ENCODE data around the gene STX10. TPM values are rescaled to one million over a fixed set of nuclear protein-coding genes. Genes with fewer than 3 reads are reported as not detected.

The STX10 gene
- total and polyA plus RNA-seq, 10 donors = 43.8 to 98.0 (median 67.6) TPM

DNA sequence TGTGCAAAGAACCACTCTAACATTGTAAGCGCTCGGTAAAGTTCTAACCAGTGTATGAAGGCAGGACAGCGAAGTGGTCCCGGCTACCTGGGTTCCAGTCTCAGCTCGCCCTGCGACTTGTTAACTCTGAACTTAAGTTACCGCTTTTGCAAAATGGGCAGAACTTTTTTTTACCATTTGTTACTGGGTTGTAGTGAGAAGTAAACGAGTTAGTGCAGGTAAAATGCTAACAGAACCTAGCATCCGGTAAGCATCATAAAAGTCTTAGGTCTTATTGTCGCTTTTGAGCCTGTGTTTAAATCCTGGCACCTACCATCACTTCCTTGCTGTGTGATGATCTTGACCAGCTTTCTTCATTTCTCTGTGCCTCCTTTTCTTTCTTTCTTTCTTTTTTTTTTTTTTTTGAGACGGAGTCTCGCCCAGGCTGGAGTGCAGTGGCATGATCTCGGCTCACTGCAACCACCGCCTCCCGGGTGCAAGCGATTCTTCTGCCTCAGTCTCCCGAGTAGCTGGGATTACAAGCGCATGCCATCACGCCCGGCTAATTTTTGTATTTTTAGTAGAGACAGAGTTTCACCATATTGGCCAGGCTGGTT, 32.9 kb downstream of the STX10 start:
- intact Hi-C loops (cut with DNase I; ENCODE audit: low total_unique reads) = no loop called here
- peak overlapping the region; percentile 71 to 88 (median 82) for H3K27ac ChIP-seq
- H3K9me3 ChIP-seq = no peaks in the 10 kb centered on the region
- H3K36me3 ChIP-seq = peaks cover 0 to 47% (median 17%) of the 10 kb centered on the region in 6 donors
- peaks cover 22 to 76% (median 60%) of the 10 kb centered on the region in 6 donors for H3K4me1 ChIP-seq
- H3K27me3 ChIP-seq (replicated peaks in 1 of 7) = no peaks in the 10 kb centered on the region
- WGBS, 5 donors = 12 to 26% (median 14%) methylated on average over 20 of the region's 20 CpGs
- DNase-seq = no peak
- TF ChIP-seq POLR2AphosphoS5 (IDR thresholded peaks at IDR 0.05) (no peak), CTCF (IDR thresholded peaks at IDR 0.05 in 8 of 11, conservative IDR thresholded peaks at IDR 0.05 in 3 of 11) (no peak)
- peak overlapping the region; percentile 81 to 100 (median 97) for H3K4me3 ChIP-seq

GRCh38 chr19:13116282-13117175, 33.6 kb downstream of the STX10 start, which contains the start of gene TRMT1:
TRMT1 (minus strand) TSS chr19:13116740; CDS start chr19:13116399, 341 bp downstream.
- Histone ChIP-seq H3K4me3 (peak within 1 kb of the TSS; percentile 81 to 100 (median 97)), H3K36me3 (peaks cover 0 to 48% (median 18%) of the 10 kb centered on the region in 6 donors), H3K27ac (peak within 1 kb of the TSS; percentile 71 to 88 (median 82)), H3K9me3 (no peaks in the 10 kb centered on the region), H3K27me3 (replicated peaks in 1 of 7) (no peaks in the 10 kb centered on the region), H3K4me1 (peaks cover 22 to 69% (median 53%) of the 10 kb centered on the region in 6 donors)
- WGBS, 5 donors = 0 to 1% (median 0%) methylated on average over 42 to 51 of the region's 51 CpGs
- no peak for TF ChIP-seq POLR2A (IDR thresholded peaks at IDR 0.05)
- TF ChIP-seq POLR2AphosphoS5 (IDR thresholded peaks at IDR 0.05) = peak; percentile 86 to 92 (median 89)
- intact Hi-C loops (cut with DNase I; ENCODE audit: low total_unique reads) = no loop called here
- peak; percentile 95 for DNase-seq

- peak overlapping the region; percentile 71 to 88 (median 82) for H3K27ac ChIP-seq
- DNase-seq = no peak
- no peaks in the 10 kb centered on the region for H3K27me3 ChIP-seq (replicated peaks in 1 of 7)
- intact Hi-C loops (cut with DNase I; ENCODE audit: low total_unique reads) = no loop called here
- WGBS, 5 donors = 0 to 5% (median 3%) methylated on average over 7 to 18 of the region's 18 CpGs
- H3K9me3 ChIP-seq = no peaks in the 10 kb centered on the region
- TF ChIP-seq CTCF (IDR thresholded peaks at IDR 0.05 in 8 of 11, conservative IDR thresholded peaks at IDR 0.05 in 3 of 11) (no peak), POLR2AphosphoS5 (IDR thresholded peaks at IDR 0.05) (no peak), POLR2A (IDR thresholded peaks at IDR 0.05) (no peak)
- H3K4me1 ChIP-seq = peaks cover 22 to 63% (median 50%) of the 10 kb centered on the region in 6 donors
- H3K36me3 ChIP-seq = peaks cover 0 to 44% (median 18%) of the 10 kb centered on the region in 6 donors
- H3K4me3 ChIP-seq = peak overlapping the region; percentile 81 to 100 (median 97)
These were observed 34.3 kb downstream of the STX10 start for GRCh38 chr19:13115936-13116281.

GRCh38 chr19:13112555-13112954, 37.6 kb downstream of the STX10 start:
- DNase-seq = no peak
- Histone ChIP-seq H3K4me1 (peaks cover 11 to 34% (median 24%) of the 10 kb centered on the region in 6 donors), H3K4me3 (no peak overlapping the region), H3K36me3 (peaks cover 0 to 73% (median 33%) of the 10 kb centered on the region in 6 donors), H3K27ac (no peak overlapping the region), H3K27me3 (replicated peaks in 1 of 7) (no peaks in the 10 kb centered on the region), H3K9me3 (no peaks in the 10 kb centered on the region)
- TF ChIP-seq CTCF (IDR thresholded peaks at IDR 0.05 in 8 of 11, conservative IDR thresholded peaks at IDR 0.05 in 3 of 11) (no peak), POLR2AphosphoS5 (IDR thresholded peaks at IDR 0.05) (peak in 1 of 3 donors; percentile 43)
- 92 to 98% (median 95%) methylated on average over 9 to 10 of the region's 10 CpGs for WGBS, 5 donors
- intact Hi-C loops (cut with DNase I; ENCODE audit: low total_unique reads) = no loop called here
